SK-N-SH treated with all-trans-retinoic acid at 6 μM for 48 hours (cell line): ENCODE results near the gene NRGN.

Experiments used
- ATAC-seq: fragments of 200-7000 bp; cut with Tn5 transposase; 3 replicates; pipeline ENCODE4 v1.9.1; 2020; ENCODE audit warnings: mild to moderate bottlenecking, moderate library complexity
- ARNTL ChIP-seq: fragments of 450-650 bp; formaldehyde crosslinking; IDR thresholded peaks from 2 replicates; pipeline ENCODE4 v1.5.0; 2020; ENCODE audit warnings: low read depth, mild to moderate bottlenecking, moderate library complexity, borderline replicate concordance
- BACH2 ChIP-seq: fragments of 250-450 bp; sonication (Bioruptor Pico); IDR thresholded peaks from 2 replicates; pipeline ENCODE4 v1.9.0; 2021; ENCODE audit warnings: mild to moderate bottlenecking, borderline replicate concordance
- CREB5 ChIP-seq: fragments of 250-450 bp; sonication (Bioruptor Pico); IDR thresholded peaks from 2 replicates; pipeline ENCODE4 v1.5.1; 2020; ENCODE audit warnings: low read depth, mild to moderate bottlenecking, moderate library complexity
- CSDC2 ChIP-seq: fragments of 250-450 bp; sonication (Bioruptor Pico); IDR thresholded peaks from 2 replicates; pipeline ENCODE4 v1.5.0; 2020; ENCODE audit warnings: mild to moderate bottlenecking, moderate library complexity
- CSRNP3 ChIP-seq: fragments of 250-450 bp; sonication (Bioruptor Pico); IDR thresholded peaks from 2 replicates; pipeline ENCODE4 v1.5.1; 2021; ENCODE audit warnings: mild to moderate bottlenecking, moderate library complexity
- ESRRG ChIP-seq: fragments of 250-450 bp; sonication (Bioruptor Pico); IDR thresholded peaks from 2 replicates; pipeline ENCODE4 v1.6.1; 2021; ENCODE audit warnings: mild to moderate bottlenecking
- GLIS3 ChIP-seq: fragments of 250-450 bp; sonication (Bioruptor Pico); IDR thresholded peaks from 2 replicates; pipeline ENCODE4 v1.5.0; 2020; ENCODE audit warnings: mild to moderate bottlenecking, moderate library complexity
- ISL1 ChIP-seq: fragments of 250-450 bp; sonication (Bioruptor Pico); IDR thresholded peaks from 2 replicates; pipeline ENCODE4 v2.1.2; 2022; ENCODE audit warnings: mild to moderate bottlenecking, moderate library complexity
- OSR1 ChIP-seq: fragments of 250-450 bp; sonication (Bioruptor Pico); IDR thresholded peaks from 2 replicates; pipeline ENCODE4 v1.8.0; 2022; ENCODE audit warnings: moderate library complexity, mild to moderate bottlenecking, inconsistent platforms
- POU6F1 ChIP-seq: fragments of 250-450 bp; sonication (Bioruptor Pico); IDR thresholded peaks from 2 replicates; pipeline ENCODE4 v1.8.0; 2021; ENCODE audit warnings: low read depth, mild to moderate bottlenecking, moderate library complexity, borderline replicate concordance
- PPARA ChIP-seq: fragments of 250-450 bp; sonication (Bioruptor Pico); IDR thresholded peaks from 2 replicates; pipeline ENCODE4 v1.5.0; 2020; ENCODE audit warnings: mild to moderate bottlenecking, borderline replicate concordance
- RARB ChIP-seq: fragments of 250-450 bp; sonication (Bioruptor Pico); IDR thresholded peaks from 2 replicates; pipeline ENCODE4 v1.8.0; 2021; ENCODE audit warnings: mild to moderate bottlenecking, moderate library complexity
- SNAI2 ChIP-seq: fragments of 250-450 bp; sonication (Bioruptor Pico); IDR thresholded peaks from 2 replicates; pipeline ENCODE4 v1.5.0; 2020; ENCODE audit warnings: mild to moderate bottlenecking, moderate library complexity
- TCF4 ChIP-seq: fragments of 250-450 bp; sonication (Bioruptor Pico); IDR thresholded peaks from 2 replicates; pipeline ENCODE4 v1.8.0; 2021; ENCODE audit warnings: mild to moderate bottlenecking, moderate library complexity, borderline replicate concordance
- TOX ChIP-seq: fragments of 250-450 bp; sonication (Bioruptor Pico); IDR thresholded peaks from 2 replicates; pipeline ENCODE4 v1.8.0; 2021; ENCODE audit warnings: mild to moderate bottlenecking, moderate library complexity, borderline replicate concordance
- TSHZ2 ChIP-seq: fragments of 250-450 bp; sonication (Bioruptor Pico); IDR thresholded peaks from 2 replicates; pipeline ENCODE4 v1.5.0; 2020; ENCODE audit warnings: mild to moderate bottlenecking, moderate library complexity
- ZC3H10 ChIP-seq: fragments of 250-450 bp; sonication (Bioruptor Pico); IDR thresholded peaks from 2 replicates; pipeline ENCODE4 v1.5.1; 2021; ENCODE audit warnings: mild to moderate bottlenecking, moderate library complexity
- ZFP3 ChIP-seq: fragments of 250-450 bp; sonication (Bioruptor Pico); IDR thresholded peaks from 2 replicates; pipeline ENCODE4 v1.5.0; 2020; ENCODE audit warnings: mild to moderate bottlenecking, moderate library complexity
- ZFP30 ChIP-seq: fragments of 450-650 bp; formaldehyde crosslinking; IDR thresholded peaks from 2 replicates; pipeline ENCODE4 v1.5.0; 2022; ENCODE audit warnings: mild to moderate bottlenecking, moderate library complexity
- ZNF70 ChIP-seq: fragments of 450-650 bp; formaldehyde crosslinking; IDR thresholded peaks from 2 replicates; pipeline ENCODE4 v1.5.0; 2020; ENCODE audit warnings: mild to moderate bottlenecking, moderate library complexity
- ZNF8 ChIP-seq: fragments of 450-650 bp; formaldehyde crosslinking; IDR thresholded peaks from 2 replicates; pipeline ENCODE4 v1.5.0; 2020; ENCODE audit warnings: mild to moderate bottlenecking, moderate library complexity

NRGN gene

GRCh38 chr11:124745835-124746620, 6.3 kb downstream of the NRGN start:
- no peak for ATAC-seq

DNA sequence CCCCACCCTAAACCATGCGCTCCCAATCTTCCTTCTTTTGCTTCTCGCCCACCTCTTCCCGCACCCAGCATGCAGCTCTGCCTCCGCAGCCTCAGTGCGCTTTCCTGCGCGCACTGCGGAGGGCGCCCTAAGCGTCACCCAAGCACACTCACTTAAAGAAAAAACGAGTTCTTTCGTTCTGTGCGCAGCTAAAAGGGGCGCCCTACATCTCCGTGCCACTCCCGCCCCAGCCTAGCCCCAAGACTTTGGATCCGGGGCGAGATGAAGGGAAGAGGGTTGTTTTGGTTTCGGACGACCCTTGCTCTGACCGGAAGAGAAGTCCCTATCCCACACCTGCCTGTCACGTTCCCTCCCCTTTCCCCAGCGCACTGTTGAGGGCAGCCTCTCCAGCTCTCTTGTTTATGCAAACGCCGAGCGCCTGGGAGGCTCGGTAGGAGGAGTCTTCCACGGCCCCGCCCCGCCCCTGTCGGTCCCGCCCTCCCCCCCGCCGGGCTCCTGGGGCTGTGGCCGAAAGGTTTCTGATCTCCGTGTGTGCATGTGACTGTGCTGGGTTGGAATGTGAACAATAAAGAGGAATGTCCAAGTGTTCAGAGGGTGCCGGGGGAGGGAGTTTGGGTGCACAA, 7.0 kb downstream of the NRGN start:
- ATAC-seq = peak; percentile 33; the same call in 2 of the 3 replicates
- no peak for TF ChIP-seq TSHZ2 (CRISPR knock-in tag)
- TF ChIP-seq ISL1 (CRISPR knock-in tag) = no peak
- TF ChIP-seq PPARA (CRISPR knock-in tag) = no peak
- TF ChIP-seq ESRRG = no peak
- no peak for TF ChIP-seq CSRNP3 (CRISPR knock-in tag)
- no peak for TF ChIP-seq CSDC2 (CRISPR knock-in tag)
- no peak for TF ChIP-seq GLIS3 (CRISPR knock-in tag)
- TF ChIP-seq BACH2 (CRISPR knock-in tag) = no peak
- no peak for TF ChIP-seq ZNF70
- no peak for TF ChIP-seq OSR1 (CRISPR knock-in tag)
- no peak for TF ChIP-seq ZNF8 (CRISPR knock-in tag)
- no peak for TF ChIP-seq CREB5 (CRISPR knock-in tag)
- no peak for TF ChIP-seq ZFP30
- TF ChIP-seq RARB (CRISPR knock-in tag) = no peak
- TF ChIP-seq ZC3H10 = no peak

More at GRCh38 chr11:124745835-124746620, 6.3 kb downstream of the NRGN start:
- no peak for TF ChIP-seq ZFP30
- TF ChIP-seq CREB5 (CRISPR knock-in tag) = no peak
- TF ChIP-seq GLIS3 (CRISPR knock-in tag) = no peak
- no peak for TF ChIP-seq SNAI2 (CRISPR knock-in tag)
- TF ChIP-seq TCF4 (CRISPR knock-in tag) = no peak
- no peak for TF ChIP-seq ZNF8 (CRISPR knock-in tag)
- no peak for TF ChIP-seq CSDC2 (CRISPR knock-in tag)
- no peak for TF ChIP-seq BACH2 (CRISPR knock-in tag)
- no peak for TF ChIP-seq ZNF70
- TF ChIP-seq POU6F1 (CRISPR knock-in tag) = no peak
- no peak for TF ChIP-seq ARNTL
- no peak for TF ChIP-seq TOX (CRISPR knock-in tag)
- no peak for TF ChIP-seq OSR1 (CRISPR knock-in tag)
- TF ChIP-seq ZFP3 (CRISPR knock-in tag) = no peak
- TF ChIP-seq ISL1 (CRISPR knock-in tag) = no peak
- no peak for TF ChIP-seq PPARA (CRISPR knock-in tag)
- no peak for TF ChIP-seq TSHZ2 (CRISPR knock-in tag)
